ENCODE results near the gene ZHX3.

ZHX3 gene, protein sequence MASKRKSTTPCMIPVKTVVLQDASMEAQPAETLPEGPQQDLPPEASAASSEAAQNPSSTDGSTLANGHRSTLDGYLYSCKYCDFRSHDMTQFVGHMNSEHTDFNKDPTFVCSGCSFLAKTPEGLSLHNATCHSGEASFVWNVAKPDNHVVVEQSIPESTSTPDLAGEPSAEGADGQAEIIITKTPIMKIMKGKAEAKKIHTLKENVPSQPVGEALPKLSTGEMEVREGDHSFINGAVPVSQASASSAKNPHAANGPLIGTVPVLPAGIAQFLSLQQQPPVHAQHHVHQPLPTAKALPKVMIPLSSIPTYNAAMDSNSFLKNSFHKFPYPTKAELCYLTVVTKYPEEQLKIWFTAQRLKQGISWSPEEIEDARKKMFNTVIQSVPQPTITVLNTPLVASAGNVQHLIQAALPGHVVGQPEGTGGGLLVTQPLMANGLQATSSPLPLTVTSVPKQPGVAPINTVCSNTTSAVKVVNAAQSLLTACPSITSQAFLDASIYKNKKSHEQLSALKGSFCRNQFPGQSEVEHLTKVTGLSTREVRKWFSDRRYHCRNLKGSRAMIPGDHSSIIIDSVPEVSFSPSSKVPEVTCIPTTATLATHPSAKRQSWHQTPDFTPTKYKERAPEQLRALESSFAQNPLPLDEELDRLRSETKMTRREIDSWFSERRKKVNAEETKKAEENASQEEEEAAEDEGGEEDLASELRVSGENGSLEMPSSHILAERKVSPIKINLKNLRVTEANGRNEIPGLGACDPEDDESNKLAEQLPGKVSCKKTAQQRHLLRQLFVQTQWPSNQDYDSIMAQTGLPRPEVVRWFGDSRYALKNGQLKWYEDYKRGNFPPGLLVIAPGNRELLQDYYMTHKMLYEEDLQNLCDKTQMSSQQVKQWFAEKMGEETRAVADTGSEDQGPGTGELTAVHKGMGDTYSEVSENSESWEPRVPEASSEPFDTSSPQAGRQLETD

DNA sequence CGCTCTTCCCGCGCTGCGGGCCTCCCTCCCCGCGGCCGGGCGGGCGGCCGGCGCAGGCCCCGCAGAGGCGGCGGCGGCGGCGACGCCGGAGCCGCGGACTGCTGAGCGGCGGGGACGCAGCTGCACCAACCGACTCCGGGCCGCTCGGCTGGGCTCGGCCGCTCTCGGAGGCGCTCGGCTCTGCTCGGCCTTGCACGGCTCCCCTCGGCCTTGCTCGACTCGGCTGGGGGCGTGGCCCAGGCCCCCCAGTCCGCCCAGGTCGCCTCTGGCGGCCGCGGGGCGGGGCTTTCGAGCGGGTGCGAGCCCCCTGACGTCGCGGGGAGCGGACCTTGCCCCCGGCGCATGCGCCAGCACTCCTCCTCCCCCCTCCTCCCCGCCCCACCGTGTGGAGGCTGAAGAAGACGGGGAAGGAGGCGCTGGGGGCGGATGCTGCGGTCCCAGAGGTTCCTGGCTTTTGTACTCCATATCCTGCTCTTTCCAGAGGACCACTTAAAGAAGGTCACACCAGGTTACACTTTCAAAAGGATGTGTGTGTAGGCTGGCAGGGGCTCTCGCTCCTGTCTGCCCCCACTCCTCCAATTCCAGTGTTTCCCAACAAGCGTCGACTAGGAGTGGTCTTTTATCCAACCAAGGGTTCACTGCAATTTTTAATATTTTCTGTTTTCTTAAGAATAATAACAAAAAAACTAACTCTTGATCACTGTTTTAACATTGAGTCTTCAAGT, at the start of gene ZHX3:
Gene ZHX3 (minus strand): TSS at position 186 of the 725 bp plus-strand sequence. CDS start 112,815 bp downstream, outside the sequence.
- H3K27ac Mint-ChIP-seq, result peak within 1 kb of the TSS; percentile 92 to 94
- peak; percentile 99 for ATAC-seq
- DNase-seq, result peak; percentile 97
- H3K4me1 Mint-ChIP-seq, result peaks cover 42% of the 10 kb centered on the region
- peaks cover 7% of the 10 kb centered on the region for H3K27me3 Mint-ChIP-seq
- H3K9me3 Mint-ChIP-seq, result no peaks in the 10 kb centered on the region
- H3K4me3 Mint-ChIP-seq, result peak within 1 kb of the TSS; percentile 92

DNA sequence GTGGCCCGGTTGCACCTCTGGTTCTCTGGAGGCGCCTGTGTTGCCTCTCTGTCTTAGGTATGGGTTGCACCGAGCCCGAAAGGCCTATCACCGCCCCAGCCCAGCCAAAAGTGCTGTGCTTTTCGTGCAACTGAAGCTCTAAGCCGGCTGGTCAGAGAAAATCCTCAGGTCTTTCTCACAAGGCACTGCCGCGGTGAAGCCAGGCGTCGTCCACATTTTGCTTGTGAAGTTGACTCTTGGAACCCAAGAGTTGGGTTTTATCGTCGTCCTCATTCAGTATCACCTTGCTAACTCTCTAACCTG, 49.8 kb upstream of the ZHX3 start:
- H3K9me3 Mint-ChIP-seq, result peaks cover 6 to 9% of the 10 kb centered on the region in 2 donors
- ATAC-seq (no peak), DNase-seq (no peak)
- peak overlapping the region; percentile 44 to 69 for H3K4me3 Mint-ChIP-seq
- H3K27me3 Mint-ChIP-seq, result peaks cover 55% of the 10 kb centered on the region
- H3K27ac Mint-ChIP-seq, result no peak overlapping the region
- peaks cover 14% of the 10 kb centered on the region for H3K4me1 Mint-ChIP-seq

DNA sequence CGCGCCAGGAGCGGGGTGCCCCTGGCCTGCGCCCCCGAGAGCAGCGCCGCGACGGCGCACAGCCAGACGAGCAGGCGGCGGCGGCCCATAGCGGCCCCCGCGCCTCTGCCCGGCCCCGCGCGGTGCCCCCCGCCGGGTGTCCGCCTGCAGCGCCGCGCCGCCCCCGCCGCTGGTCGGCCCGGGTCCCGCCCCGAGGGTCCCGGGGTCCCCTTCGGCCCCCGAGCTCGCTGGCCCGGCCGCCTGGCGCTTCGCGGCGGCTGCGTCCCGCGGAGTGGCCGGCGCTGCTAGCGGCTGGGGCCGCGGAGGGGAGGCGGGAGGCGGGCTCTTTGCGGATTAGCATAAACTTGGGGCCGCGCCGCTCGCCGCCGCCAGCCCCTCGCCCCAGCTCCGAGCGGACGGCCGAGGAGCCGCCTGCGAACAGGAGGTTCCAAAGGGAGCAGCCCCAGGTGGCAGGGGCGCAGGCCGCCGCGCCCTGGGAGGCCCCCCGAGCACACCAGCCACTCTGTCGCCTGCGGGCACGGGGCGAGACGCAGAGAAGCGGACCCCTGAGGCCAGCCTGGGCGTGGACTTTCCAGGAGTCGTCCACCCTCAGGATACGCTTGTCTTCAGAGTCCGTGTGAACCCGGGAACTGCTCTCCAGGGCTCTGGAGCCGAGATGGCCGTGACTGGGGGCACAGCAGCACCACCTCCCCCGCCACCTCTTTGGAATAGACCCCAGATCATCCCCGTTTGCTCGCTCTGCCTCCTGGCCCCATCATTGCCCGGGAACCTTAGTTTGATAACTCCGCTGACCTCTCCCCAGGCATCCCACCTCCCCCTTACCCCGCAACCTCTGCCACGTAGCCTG, 49.2 kb upstream of the ZHX3 start, which contains the start of gene EMILIN3:
Gene EMILIN3 (minus strand): TSS at position 273 of the 847 bp plus-strand sequence. CDS start 184 bp downstream, at position 89.
- peak; percentile 18 for ATAC-seq
- peak within 1 kb of the TSS in 1 of 2 donors; percentile 42 for H3K27ac Mint-ChIP-seq
- peaks cover 14% of the 10 kb centered on the region for H3K4me1 Mint-ChIP-seq
- peaks cover 6 to 9% of the 10 kb centered on the region in 2 donors for H3K9me3 Mint-ChIP-seq
- H3K27me3 Mint-ChIP-seq, result peaks cover 55% of the 10 kb centered on the region
- peak within 1 kb of the TSS; percentile 44 to 69 for H3K4me3 Mint-ChIP-seq
- DNase-seq, result no peak

DNA sequence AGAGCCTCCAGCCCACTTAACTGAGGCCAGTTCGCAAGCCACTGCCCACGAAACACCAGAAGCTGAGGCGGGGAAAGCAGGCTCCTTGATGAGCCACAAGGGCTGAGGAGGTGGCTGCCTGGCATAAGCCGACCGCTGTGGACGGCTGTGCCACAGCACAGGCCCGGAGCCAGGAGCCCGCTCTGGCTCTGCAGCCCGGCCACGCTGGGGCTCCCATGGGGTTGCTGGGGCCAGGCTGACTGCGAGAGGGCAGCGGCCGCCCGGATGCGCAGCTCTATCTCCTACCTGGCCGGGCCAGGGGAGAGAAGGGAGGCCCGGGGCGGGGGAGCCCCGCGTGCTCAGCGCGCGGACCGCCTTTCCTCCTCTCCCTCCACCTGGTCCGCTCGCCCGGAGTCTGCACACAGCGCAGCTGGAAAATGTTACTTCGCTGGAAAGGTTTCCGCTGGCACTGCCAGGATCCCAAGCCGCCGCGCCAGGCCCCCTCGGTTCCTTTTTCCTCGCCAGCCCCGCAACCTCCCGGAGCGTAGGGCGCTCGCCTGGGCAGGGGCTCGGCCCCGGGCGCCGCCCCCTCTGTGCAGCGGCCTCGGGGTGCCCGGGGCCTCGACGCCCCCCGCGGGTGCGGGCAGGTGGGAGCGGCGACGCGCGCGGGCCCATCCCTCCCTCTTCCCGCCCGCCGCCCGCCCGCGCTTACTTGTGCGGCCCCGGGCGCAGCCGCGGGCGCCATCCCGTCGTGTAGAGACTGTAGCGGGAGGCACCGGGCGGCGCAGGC, 48.4 kb upstream of the ZHX3 start:
- Mint-ChIP-seq H3K4me3 (peak overlapping the region in 1 of 2 donors; percentile 50), H3K27me3 (peaks cover 55% of the 10 kb centered on the region), H3K27ac (peak overlapping the region in 1 of 2 donors; percentile 35), H3K4me1 (peaks cover 14% of the 10 kb centered on the region), H3K9me3 (peaks cover 1 to 2% of the 10 kb centered on the region in 2 donors)
- no peak for DNase-seq
- ATAC-seq, result peak; percentile 50

DNA sequence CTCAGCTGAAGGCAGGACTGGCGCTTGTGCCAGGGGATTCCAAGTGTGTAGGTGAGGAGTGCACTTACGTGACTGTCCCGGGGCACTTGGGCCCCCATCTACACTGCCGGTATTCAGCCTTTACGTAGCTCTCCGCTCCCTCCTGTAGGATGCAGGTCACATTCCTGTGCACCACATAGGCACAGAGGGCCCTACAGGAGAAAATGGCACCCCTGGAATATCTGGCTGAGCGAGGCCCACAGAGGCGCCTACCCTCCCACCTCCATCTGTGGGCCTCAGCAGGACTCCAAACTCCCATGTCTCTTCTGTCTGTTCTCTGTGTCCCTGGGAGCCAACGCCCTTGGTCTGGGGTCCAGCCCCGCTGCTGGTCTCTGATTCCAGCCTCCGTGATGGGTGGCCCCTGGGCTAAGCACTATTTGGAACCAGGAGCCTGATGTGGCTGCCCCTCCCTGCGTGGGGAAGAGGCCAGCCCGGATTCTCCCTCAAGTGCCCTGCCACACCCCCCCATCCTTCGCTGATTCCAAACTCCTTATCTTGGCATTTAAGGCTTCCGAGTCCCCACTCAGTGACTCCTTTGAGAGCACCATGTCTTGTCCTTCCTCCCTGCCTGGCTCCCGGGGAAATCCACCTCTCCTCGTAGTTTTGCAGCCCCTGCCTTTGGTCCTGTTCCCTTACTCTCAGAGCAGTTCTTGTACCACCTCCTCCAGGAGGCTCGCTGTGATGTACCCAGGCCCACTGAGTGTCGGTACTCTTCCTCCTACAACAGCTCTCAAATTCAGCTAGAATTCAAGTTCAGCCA, 47.6 kb upstream of the ZHX3 start:
- Mint-ChIP-seq H3K27me3 (peaks cover 54% of the 10 kb centered on the region), H3K4me3 (no peak overlapping the region), H3K27ac (no peak overlapping the region), H3K9me3 (no peaks in the 10 kb centered on the region), H3K4me1 (peaks cover 14% of the 10 kb centered on the region)
- no peak for DNase-seq
- no peak for ATAC-seq

DNA sequence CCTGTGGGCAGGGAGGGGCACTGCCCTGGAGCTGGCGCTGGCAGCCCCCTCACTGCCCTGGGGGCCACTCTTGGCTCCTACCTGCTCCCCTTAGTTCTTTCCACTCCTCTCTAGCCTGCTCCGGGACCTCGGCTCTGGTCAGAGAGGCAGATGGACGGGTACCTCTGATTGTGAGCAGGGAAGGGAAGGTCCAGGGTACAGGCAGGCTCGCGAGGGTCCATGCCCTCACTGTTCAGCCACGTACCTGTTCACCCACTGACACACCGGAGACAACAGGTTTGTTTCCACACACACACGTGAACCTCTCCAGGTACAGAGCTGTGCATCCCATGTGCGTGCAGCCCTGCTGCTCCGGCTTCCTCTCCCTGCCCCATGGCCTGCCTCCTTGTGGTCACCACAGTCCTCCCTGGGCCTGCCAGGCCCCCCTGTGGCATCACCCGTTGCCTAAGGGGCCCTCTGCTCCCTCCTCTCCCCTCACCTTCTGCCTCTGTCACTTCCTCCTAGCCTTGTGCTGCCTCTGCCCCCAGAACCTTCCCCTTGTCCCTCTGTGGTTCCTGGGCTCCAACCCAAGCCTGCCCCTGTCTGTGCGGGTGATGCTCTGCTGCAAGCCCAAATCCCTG, 46.8 kb upstream of the ZHX3 start:
- Mint-ChIP-seq H3K9me3 (no peaks in the 10 kb centered on the region), H3K4me1 (peaks cover 14% of the 10 kb centered on the region), H3K27ac (peak overlapping the region in 1 of 2 donors; percentile 29), H3K27me3 (peaks cover 46% of the 10 kb centered on the region), H3K4me3 (no peak overlapping the region)
- ATAC-seq, result no peak
- DNase-seq, result no peak

DNA sequence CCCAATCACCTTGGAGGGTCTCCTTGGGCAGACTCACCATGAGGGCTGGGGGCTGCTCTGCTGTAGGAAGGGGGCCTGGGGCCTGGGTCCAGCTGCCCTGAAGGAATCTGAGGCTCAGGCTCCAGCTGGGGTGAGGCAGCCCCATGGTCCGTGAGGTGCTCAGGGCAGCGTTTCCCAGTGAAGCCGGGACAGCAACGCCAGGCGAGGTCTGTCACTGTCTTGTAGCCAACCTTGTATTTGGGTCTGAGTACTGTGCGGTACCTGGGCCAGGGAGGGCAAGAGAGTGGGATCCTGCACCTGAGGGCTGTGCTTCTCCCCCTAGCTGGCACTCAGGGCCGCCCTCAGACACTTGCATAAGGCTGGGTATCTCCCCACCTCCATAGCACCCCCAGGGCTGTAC, 46.1 kb upstream of the ZHX3 start:
- H3K27me3 Mint-ChIP-seq, result peaks cover 38% of the 10 kb centered on the region
- H3K9me3 Mint-ChIP-seq, result no peaks in the 10 kb centered on the region
- H3K4me3 Mint-ChIP-seq, result no peak overlapping the region
- DNase-seq (no peak), ATAC-seq (no peak)
- H3K4me1 Mint-ChIP-seq, result peaks cover 14% of the 10 kb centered on the region
- no peak overlapping the region for H3K27ac Mint-ChIP-seq

DNA sequence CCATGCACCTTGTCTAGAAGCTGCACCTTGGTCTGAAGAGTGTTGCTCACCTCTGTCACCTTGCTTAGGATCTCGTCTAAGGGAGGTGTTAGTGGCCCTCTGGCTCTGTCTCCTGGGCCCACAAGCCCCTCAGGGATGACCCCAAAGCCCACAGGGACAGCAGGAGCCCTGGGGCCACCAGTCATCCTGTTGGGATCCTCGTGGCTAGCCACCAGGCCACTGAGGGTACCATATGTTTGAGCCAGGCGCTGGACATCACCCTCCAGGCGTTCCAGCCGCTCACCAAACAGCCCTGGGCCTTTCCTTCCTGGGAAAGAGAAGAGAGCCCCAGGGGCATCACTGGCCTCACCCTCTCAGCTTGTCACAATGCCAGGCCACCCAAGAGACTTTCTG, 45.2 kb upstream of the ZHX3 start:
- Mint-ChIP-seq H3K27me3 (peaks cover 29% of the 10 kb centered on the region), H3K4me1 (peaks cover 14% of the 10 kb centered on the region), H3K9me3 (no peaks in the 10 kb centered on the region), H3K4me3 (no peak overlapping the region), H3K27ac (no peak overlapping the region)
- no peak for DNase-seq
- ATAC-seq, result no peak

DNA sequence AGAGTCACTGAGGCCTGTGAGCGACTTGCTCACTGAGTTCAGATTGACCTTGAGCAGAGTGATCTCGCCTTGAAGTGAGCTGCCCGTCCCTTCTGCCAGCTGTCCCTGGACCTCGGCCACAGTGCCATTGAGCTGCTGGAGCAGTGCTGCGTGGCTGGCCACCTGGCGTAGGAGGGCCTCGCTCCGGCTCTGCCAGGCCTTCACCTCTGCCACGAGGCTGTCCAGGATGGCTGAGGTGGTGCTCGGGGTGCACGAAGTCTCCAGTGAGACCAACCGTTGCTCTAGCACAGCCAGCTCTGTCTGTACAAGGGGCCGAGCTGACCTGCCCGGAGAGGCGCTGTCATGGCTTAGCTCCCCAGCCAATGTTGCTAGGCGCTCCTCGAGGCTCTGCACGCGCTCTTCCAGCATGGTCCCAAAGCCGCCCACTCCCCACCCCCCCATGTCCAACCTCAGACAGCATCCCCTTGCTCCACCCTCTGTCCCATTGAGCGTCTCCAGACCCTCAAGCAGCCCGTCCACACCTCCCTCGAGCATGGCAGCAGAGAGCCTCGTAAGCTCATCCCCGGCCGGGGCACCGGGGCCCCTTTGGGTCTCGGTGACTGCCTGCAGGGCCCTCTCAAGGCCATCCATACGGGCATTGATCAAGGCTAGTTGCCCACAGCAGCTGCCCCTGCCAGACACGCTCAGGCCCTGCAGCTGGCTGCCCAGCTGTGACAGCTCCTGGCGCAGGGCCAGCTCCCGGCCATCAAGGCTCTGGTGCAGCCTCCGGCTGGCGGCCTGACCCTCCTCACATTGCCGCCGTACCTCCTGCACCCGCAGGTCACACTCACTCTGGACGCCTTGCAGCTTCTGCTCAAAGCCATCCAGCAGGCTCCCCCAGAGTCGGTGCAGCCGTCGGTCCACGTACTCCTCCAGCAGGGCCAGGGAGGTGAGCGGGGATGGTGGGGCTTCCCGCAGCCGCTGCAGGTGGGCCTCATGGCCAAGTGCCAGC, 44.5 kb upstream of the ZHX3 start:
- H3K27ac Mint-ChIP-seq, result no peak overlapping the region
- no peak for DNase-seq
- H3K4me1 Mint-ChIP-seq, result peaks cover 8% of the 10 kb centered on the region
- no peaks in the 10 kb centered on the region for H3K9me3 Mint-ChIP-seq
- no peak overlapping the region for H3K4me3 Mint-ChIP-seq
- peaks cover 23% of the 10 kb centered on the region for H3K27me3 Mint-ChIP-seq
- ATAC-seq, result no peak

DNA sequence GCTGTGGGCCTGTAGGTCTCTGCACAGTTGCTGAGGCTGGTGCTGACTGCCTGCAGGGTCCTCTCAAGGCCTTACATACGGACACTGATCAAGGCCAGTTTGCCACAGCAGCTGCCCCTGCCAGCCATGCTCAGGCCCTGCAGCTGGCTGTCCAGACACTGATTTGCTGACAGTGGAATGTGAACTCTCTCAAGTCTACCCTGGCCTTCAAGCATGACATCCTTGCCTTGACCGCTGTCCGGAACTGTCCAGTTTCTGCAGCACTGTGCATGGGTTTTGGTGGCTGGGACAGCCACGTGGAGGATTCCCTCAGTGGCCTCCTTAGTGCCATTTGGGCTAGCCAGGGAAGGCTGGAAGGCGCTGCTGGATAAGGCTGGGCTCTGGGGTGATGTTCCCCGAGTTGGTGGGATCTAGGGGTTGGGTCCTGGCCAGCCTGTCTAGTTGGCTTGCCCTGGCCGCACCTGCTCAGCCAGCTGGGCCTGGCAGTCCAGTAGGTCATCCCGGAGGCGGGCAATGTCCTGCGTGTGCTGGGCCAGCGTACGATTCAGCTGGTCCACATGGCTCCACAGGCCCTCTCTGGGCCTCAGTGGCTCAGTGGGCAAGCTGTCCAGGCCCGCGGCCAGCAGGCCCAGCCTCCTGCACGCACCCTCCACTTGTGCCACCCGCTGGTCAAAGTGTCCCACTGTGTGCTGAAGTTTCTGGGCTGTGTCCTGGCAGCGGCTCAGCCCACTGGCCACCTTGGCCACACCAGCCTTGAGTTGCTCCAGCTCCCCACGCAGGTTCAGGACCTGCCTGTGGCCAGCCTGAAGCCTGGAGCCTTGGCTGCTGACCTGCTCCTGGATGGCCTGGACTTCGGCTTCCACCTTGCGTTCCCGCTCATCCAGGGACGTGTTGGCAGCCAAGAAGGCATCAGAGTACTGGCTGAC, 43.6 kb upstream of the ZHX3 start:
- ATAC-seq (no peak), DNase-seq (no peak)
- Mint-ChIP-seq H3K27me3 (peaks cover 20% of the 10 kb centered on the region), H3K4me3 (no peak overlapping the region), H3K27ac (no peak overlapping the region), H3K9me3 (no peaks in the 10 kb centered on the region), H3K4me1 (peaks cover 7% of the 10 kb centered on the region)

DNA sequence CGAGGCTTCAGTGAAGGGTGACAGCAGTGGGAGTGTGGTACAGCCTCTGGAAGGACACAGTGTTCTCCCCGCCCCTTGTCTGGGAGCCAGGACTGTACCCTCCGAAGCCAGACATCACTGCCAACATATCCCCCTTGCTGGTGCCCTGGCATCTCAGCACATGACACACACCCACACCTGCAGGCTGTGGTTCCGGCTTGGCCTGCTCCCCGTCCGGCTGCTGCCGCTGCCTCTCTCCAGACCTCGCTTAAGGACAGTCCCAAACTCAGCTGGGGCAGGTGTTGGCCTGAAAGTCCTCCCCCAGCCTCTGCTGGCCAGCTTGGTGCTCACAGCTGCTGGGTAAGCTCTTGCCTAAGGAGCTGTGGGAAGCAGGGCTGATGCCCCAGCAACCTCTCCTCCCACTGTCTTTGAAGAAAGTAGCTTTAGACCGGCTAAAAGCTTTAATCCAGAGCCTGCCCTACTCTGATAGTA, 42.0 kb upstream of the ZHX3 start:
- peak overlapping the region in 1 of 2 donors; percentile 25 for H3K27ac Mint-ChIP-seq
- DNase-seq (no peak), ATAC-seq (no peak)
- no peaks in the 10 kb centered on the region for H3K9me3 Mint-ChIP-seq
- H3K27me3 Mint-ChIP-seq, result peaks cover 6% of the 10 kb centered on the region
- no peak overlapping the region for H3K4me3 Mint-ChIP-seq
- no peaks in the 10 kb centered on the region for H3K4me1 Mint-ChIP-seq

Measured in stimulated activated naive CD8-positive, alpha-beta T cell treated with anti-CD3 and anti-CD28 coated beads, Interleukin-15, amount 100 ng/mL, for 72 hours (primary cell).